ENCODE data around the gene ZACN. TPM values are rescaled to one million over a fixed set of nuclear protein-coding genes. Genes with fewer than 3 reads are reported as not detected.

ZACN gene
- polyA plus RNA-seq, 1 of the 3 experiments (the other 2 are of a cell fraction): not detected

- TF ChIP-seq CTCF (IDR thresholded peaks at IDR 0.05): no peak
- no peak for TF ChIP-seq MAX (IDR thresholded peaks at IDR 0.05; ENCODE audit: low read depth)
- no peak for TF ChIP-seq SMC3 (IDR thresholded peaks at IDR 0.05; ENCODE audit: low read depth, low read length)
- Histone ChIP-seq H3K36me3 (replicated peaks in 1 of 2; ENCODE audit: control insufficient read depth in 1 of 2, insufficient read depth in 2 of 2, low read length in 1 of 2) (no peaks in the 10 kb centered on the region), H3K27me3 (ENCODE audit: insufficient read depth) (no peaks in the 10 kb centered on the region), H3K27ac (ENCODE audit: low read depth in 2 of 2, low read length in 1 of 2) (no peak overlapping the region), H3K4me1 (ENCODE audit: control insufficient read depth in 1 of 2, insufficient read depth in 2 of 2, low read depth in 1 of 2, low read length in 1 of 2) (no peaks in the 10 kb centered on the region), H3K9ac (no peak overlapping the region), H3F3A (replicated peaks; ENCODE audit: insufficient read depth) (no peaks in the 10 kb centered on the region), H3K4me3 (ENCODE audit: low read depth in 2 of 2, low read length in 1 of 2) (no peak overlapping the region), H3K79me2 (ENCODE audit: insufficient read depth) (no peaks in the 10 kb centered on the region), H4K20me1 (ENCODE audit: insufficient read depth) (no peaks in the 10 kb centered on the region), H2AFZ (ENCODE audit: low read depth) (no peak overlapping the region), H3K9me3 (no peaks in the 10 kb centered on the region), H3K9me2 (no peaks in the 10 kb centered on the region), H3K4me2 (no peak overlapping the region)
- no peak for DNase-seq
- CTCF ChIA-PET: interaction anchor here (0.7 to 18.8 kb wide), 9 partner anchors 8 to 149 kb away, joined by 3 to 332 read pairs (median 4); no protein-coding TSS in a partner anchor
- POLR2A ChIA-PET: no interaction called here
- 81% methylated on average over 16 of the region's 21 CpGs for WGBS (ENCODE audit: low lambda C conversion rate)
Observed at GRCh38 chr17:76131692-76132573, 53.0 kb downstream of the ZACN start.

Small RNA genes within 50 kb of the gene (small RNA-seq; reads per million reads assigned to genes)
- gene MIR6868: 0 to 8.6 (median 0.93) reads per million in 7 experiments

Other genes with a start within 250 kb of the ZACN start
- gene UNC13D, start 234.8 kb upstream of the ZACN start, polyA plus RNA-seq (2012; rRNA removed): 0.99 and 1.3 TPM in 2 replicates
- gene WBP2, start 223.8 kb upstream of the ZACN start, polyA plus RNA-seq (2012; rRNA removed): 49.7 and 55.8 TPM in 2 replicates
- gene TRIM47, start 200.6 kb upstream of the ZACN start, polyA plus RNA-seq (2012; rRNA removed): 3.1 and 5.1 TPM in 2 replicates
- gene TRIM65, start 182.2 kb upstream of the ZACN start, polyA plus RNA-seq (2012; rRNA removed): 13.1 and 18.1 TPM in 2 replicates
- 62.5 and 93.9 TPM in 2 replicates for gene MRPL38, start 174.3 kb upstream of the ZACN start, polyA plus RNA-seq (2012; rRNA removed)
- 19.0 and 19.7 TPM in 2 replicates for gene FBF1, start 138.1 kb upstream of the ZACN start, polyA plus RNA-seq (2012; rRNA removed)
- 21.5 and 29.7 TPM in 2 replicates for gene ACOX1, start 100.0 kb upstream of the ZACN start, polyA plus RNA-seq (2012; rRNA removed)
- 33.6 and 38.1 TPM in 2 replicates for gene TEN1, start 99.9 kb upstream of the ZACN start, polyA plus RNA-seq (2012; rRNA removed)
- gene CDK3, start 78.3 kb upstream of the ZACN start, polyA plus RNA-seq (2012; rRNA removed): 14.6 and 22.1 TPM in 2 replicates
- gene EVPL, start 51.9 kb upstream of the ZACN start, polyA plus RNA-seq (2012; rRNA removed): 0.15 and 0.23 TPM in 2 replicates
- 76.8 and 81.4 TPM in 2 replicates for gene SRP68, start 6.7 kb upstream of the ZACN start, polyA plus RNA-seq (2012; rRNA removed)
- gene GALR2, start 4.4 kb upstream of the ZACN start, polyA plus RNA-seq (2012; rRNA removed): 0.05 and 0.08 TPM in 2 replicates
- gene EXOC7, start 24.6 kb downstream of the ZACN start, polyA plus RNA-seq (2012; rRNA removed): 129 and 167 TPM in 2 replicates
- not detected in 2 replicates for gene FOXJ1, start 62.1 kb downstream of the ZACN start, polyA plus RNA-seq (2012; rRNA removed)
- gene RNF157, start 161.3 kb downstream of the ZACN start, polyA plus RNA-seq (2012; rRNA removed): 5.2 TPM in 2 replicates
- gene UBALD2, start 186.2 kb downstream of the ZACN start, polyA plus RNA-seq (2012; rRNA removed): 16.7 and 27.0 TPM in 2 replicates
- 6.2 and 7.6 TPM in 2 replicates for gene QRICH2, start 229.1 kb downstream of the ZACN start, polyA plus RNA-seq (2012; rRNA removed)